ENCODE results near the gene FKBP1B.

DNA sequence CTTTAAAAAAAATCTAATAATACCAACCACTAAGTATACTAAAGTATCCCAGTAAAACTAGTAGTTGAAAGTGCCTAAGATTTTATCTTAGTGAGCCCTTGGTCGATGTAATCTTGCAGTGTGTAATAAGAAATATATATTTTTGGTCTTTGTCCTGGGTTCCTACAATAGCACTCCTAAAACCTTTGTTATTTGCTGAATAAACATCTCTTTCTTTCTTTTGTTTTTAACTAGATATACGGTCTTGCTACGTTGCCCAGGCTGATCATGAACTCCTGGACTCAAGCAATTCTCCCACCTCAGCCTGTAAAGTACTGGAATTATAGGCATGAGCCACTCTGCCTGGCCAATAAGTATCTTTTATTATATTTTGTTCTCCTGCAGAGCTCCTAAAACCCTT is 37.5 kb downstream of the FKBP1B start:
- TF ChIP-seq, protein P1, sequence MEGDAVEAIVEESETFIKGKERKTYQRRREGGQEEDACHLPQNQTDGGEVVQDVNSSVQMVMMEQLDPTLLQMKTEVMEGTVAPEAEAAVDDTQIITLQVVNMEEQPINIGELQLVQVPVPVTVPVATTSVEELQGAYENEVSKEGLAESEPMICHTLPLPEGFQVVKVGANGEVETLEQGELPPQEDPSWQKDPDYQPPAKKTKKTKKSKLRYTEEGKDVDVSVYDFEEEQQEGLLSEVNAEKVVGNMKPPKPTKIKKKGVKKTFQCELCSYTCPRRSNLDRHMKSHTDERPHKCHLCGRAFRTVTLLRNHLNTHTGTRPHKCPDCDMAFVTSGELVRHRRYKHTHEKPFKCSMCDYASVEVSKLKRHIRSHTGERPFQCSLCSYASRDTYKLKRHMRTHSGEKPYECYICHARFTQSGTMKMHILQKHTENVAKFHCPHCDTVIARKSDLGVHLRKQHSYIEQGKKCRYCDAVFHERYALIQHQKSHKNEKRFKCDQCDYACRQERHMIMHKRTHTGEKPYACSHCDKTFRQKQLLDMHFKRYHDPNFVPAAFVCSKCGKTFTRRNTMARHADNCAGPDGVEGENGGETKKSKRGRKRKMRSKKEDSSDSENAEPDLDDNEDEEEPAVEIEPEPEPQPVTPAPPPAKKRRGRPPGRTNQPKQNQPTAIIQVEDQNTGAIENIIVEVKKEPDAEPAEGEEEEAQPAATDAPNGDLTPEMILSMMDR (IDR thresholded peaks at IDR 0.05): no peak
- TF ChIP-seq, protein P2, sequence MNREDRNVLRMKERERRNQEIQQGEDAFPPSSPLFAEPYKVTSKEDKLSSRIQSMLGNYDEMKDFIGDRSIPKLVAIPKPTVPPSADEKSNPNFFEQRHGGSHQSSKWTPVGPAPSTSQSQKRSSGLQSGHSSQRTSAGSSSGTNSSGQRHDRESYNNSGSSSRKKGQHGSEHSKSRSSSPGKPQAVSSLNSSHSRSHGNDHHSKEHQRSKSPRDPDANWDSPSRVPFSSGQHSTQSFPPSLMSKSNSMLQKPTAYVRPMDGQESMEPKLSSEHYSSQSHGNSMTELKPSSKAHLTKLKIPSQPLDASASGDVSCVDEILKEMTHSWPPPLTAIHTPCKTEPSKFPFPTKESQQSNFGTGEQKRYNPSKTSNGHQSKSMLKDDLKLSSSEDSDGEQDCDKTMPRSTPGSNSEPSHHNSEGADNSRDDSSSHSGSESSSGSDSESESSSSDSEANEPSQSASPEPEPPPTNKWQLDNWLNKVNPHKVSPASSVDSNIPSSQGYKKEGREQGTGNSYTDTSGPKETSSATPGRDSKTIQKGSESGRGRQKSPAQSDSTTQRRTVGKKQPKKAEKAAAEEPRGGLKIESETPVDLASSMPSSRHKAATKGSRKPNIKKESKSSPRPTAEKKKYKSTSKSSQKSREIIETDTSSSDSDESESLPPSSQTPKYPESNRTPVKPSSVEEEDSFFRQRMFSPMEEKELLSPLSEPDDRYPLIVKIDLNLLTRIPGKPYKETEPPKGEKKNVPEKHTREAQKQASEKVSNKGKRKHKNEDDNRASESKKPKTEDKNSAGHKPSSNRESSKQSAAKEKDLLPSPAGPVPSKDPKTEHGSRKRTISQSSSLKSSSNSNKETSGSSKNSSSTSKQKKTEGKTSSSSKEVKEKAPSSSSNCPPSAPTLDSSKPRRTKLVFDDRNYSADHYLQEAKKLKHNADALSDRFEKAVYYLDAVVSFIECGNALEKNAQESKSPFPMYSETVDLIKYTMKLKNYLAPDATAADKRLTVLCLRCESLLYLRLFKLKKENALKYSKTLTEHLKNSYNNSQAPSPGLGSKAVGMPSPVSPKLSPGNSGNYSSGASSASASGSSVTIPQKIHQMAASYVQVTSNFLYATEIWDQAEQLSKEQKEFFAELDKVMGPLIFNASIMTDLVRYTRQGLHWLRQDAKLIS (CRISPR knock-in tag; IDR thresholded peaks at IDR 0.05; ENCODE audit: borderline replicate concordance): no peak
- TF ChIP-seq FOXK1 (CRISPR knock-in tag; IDR thresholded peaks at IDR 0.05) (no peak), TP53 (CRISPR knock-in tag; IDR thresholded peaks at IDR 0.05) (no peak), NFATC4 (CRISPR knock-in tag; IDR thresholded peaks at IDR 0.05) (no peak), GRHL2 (CRISPR knock-in tag; IDR thresholded peaks at IDR 0.05; ENCODE audit: insufficient replicate concordance, severe bottlenecking) (no peak), NFYB (CRISPR knock-in tag; conservative IDR thresholded peaks at IDR 0.05; ENCODE audit: low read depth) (no peak), NR2C2 (CRISPR knock-in tag; IDR thresholded peaks at IDR 0.05) (no peak)
- TF ChIP-seq, protein P3, sequence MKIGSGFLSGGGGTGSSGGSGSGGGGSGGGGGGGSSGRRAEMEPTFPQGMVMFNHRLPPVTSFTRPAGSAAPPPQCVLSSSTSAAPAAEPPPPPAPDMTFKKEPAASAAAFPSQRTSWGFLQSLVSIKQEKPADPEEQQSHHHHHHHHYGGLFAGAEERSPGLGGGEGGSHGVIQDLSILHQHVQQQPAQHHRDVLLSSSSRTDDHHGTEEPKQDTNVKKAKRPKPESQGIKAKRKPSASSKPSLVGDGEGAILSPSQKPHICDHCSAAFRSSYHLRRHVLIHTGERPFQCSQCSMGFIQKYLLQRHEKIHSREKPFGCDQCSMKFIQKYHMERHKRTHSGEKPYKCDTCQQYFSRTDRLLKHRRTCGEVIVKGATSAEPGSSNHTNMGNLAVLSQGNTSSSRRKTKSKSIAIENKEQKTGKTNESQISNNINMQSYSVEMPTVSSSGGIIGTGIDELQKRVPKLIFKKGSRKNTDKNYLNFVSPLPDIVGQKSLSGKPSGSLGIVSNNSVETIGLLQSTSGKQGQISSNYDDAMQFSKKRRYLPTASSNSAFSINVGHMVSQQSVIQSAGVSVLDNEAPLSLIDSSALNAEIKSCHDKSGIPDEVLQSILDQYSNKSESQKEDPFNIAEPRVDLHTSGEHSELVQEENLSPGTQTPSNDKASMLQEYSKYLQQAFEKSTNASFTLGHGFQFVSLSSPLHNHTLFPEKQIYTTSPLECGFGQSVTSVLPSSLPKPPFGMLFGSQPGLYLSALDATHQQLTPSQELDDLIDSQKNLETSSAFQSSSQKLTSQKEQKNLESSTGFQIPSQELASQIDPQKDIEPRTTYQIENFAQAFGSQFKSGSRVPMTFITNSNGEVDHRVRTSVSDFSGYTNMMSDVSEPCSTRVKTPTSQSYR (CRISPR knock-in tag; IDR thresholded peaks at IDR 0.05): no peak
- TF ChIP-seq, protein P4, sequence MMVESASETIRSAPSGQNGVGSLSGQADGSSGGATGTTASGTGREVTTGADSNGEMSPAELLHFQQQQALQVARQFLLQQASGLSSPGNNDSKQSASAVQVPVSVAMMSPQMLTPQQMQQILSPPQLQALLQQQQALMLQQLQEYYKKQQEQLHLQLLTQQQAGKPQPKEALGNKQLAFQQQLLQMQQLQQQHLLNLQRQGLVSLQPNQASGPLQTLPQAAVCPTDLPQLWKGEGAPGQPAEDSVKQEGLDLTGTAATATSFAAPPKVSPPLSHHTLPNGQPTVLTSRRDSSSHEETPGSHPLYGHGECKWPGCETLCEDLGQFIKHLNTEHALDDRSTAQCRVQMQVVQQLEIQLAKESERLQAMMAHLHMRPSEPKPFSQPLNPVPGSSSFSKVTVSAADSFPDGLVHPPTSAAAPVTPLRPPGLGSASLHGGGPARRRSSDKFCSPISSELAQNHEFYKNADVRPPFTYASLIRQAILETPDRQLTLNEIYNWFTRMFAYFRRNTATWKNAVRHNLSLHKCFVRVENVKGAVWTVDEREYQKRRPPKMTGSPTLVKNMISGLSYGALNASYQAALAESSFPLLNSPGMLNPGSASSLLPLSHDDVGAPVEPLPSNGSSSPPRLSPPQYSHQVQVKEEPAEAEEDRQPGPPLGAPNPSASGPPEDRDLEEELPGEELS (CRISPR knock-in tag; IDR thresholded peaks at IDR 0.05): no peak
- TF ChIP-seq, protein P5, sequence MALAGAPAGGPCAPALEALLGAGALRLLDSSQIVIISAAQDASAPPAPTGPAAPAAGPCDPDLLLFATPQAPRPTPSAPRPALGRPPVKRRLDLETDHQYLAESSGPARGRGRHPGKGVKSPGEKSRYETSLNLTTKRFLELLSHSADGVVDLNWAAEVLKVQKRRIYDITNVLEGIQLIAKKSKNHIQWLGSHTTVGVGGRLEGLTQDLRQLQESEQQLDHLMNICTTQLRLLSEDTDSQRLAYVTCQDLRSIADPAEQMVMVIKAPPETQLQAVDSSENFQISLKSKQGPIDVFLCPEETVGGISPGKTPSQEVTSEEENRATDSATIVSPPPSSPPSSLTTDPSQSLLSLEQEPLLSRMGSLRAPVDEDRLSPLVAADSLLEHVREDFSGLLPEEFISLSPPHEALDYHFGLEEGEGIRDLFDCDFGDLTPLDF (CRISPR knock-in tag; IDR thresholded peaks at IDR 0.05): no peak
- TF ChIP-seq, protein P6, sequence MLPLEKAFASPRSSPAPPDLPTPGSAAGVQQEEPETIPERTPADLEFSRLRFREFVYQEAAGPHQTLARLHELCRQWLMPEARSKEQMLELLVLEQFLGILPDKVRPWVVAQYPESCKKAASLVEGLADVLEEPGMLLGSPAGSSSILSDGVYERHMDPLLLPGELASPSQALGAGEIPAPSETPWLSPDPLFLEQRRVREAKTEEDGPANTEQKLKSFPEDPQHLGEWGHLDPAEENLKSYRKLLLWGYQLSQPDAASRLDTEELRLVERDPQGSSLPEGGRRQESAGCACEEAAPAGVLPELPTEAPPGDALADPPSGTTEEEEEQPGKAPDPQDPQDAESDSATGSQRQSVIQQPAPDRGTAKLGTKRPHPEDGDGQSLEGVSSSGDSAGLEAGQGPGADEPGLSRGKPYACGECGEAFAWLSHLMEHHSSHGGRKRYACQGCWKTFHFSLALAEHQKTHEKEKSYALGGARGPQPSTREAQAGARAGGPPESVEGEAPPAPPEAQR (CRISPR knock-in tag; IDR thresholded peaks at IDR 0.05): no peak
